Measurements from ENCODE around the gene ANKRA2. TPM values are rescaled to one million over a fixed set of nuclear protein-coding genes. Genes with fewer than 3 reads are reported as not detected.

The ANKRA2 gene
- total RNA-seq, 1 donor from 2014 or later, result 28.9 TPM

- DNase-seq (ENCODE audit: low spot score in 2 of 2, unreplicated experiment in 2 of 2), result no peak
- peaks cover 16% of the 10 kb centered on the region for H3K9me3 Mint-ChIP-seq
- no peaks in the 10 kb centered on the region for H3K36me3 Mint-ChIP-seq
- peaks cover 47% of the 10 kb centered on the region for H3K27me3 Mint-ChIP-seq (ENCODE audit: low read depth)
- no peaks in the 10 kb centered on the region for H3K4me1 Mint-ChIP-seq
- H3K27ac Mint-ChIP-seq, result no peak overlapping the region
- TF ChIP-seq CTCF (IDR thresholded peaks at IDR 0.05; ENCODE audit: unreplicated experiment), result no peak
- no peak overlapping the region for H3K4me3 Mint-ChIP-seq
These were observed 40.0 kb upstream of the ANKRA2 start for GRCh38 chr5:73605223-73606087.

- H3K27me3 Mint-ChIP-seq (ENCODE audit: low read depth), result peaks cover 47% of the 10 kb centered on the region
- no peak for TF ChIP-seq CTCF (IDR thresholded peaks at IDR 0.05; ENCODE audit: unreplicated experiment)
- H3K36me3 Mint-ChIP-seq, result no peaks in the 10 kb centered on the region
These were observed 38.6 kb upstream of the ANKRA2 start for GRCh38 chr5:73603998-73604397.

GRCh38 chr5:73599380-73599779 lies 33.9 kb upstream of the ANKRA2 start:
- no peaks in the 10 kb centered on the region for H3K4me1 Mint-ChIP-seq
- peaks cover 16% of the 10 kb centered on the region for H3K9me3 Mint-ChIP-seq
- peaks cover 35% of the 10 kb centered on the region for H3K27me3 Mint-ChIP-seq (ENCODE audit: low read depth)
- TF ChIP-seq CTCF (IDR thresholded peaks at IDR 0.05; ENCODE audit: unreplicated experiment), result no peak
- no peaks in the 10 kb centered on the region for H3K36me3 Mint-ChIP-seq
- H3K27ac Mint-ChIP-seq, result no peak overlapping the region
- DNase-seq (ENCODE audit: low spot score in 2 of 2, unreplicated experiment in 2 of 2), result no peak
- H3K4me3 Mint-ChIP-seq, result no peak overlapping the region

More at GRCh38 chr5:73603998-73604397, 38.6 kb upstream of the ANKRA2 start:
- no peak for DNase-seq (ENCODE audit: low spot score in 2 of 2, unreplicated experiment in 2 of 2)
- H3K9me3 Mint-ChIP-seq, result peaks cover 16% of the 10 kb centered on the region
- H3K4me1 Mint-ChIP-seq, result no peaks in the 10 kb centered on the region
- no peak overlapping the region for H3K27ac Mint-ChIP-seq
- no peak overlapping the region for H3K4me3 Mint-ChIP-seq

- TF ChIP-seq CTCF (IDR thresholded peaks at IDR 0.05; ENCODE audit: unreplicated experiment), result peak; percentile 43
- DNase-seq (ENCODE audit: low spot score in 2 of 2, unreplicated experiment in 2 of 2), result no peak
- H3K9me3 Mint-ChIP-seq, result peaks cover 12% of the 10 kb centered on the region
- H3K27me3 Mint-ChIP-seq (ENCODE audit: low read depth), result peaks cover 29% of the 10 kb centered on the region
- H3K27ac Mint-ChIP-seq, result no peak overlapping the region
- H3K36me3 Mint-ChIP-seq, result no peaks in the 10 kb centered on the region
- no peak overlapping the region for H3K4me3 Mint-ChIP-seq
- H3K4me1 Mint-ChIP-seq, result no peaks in the 10 kb centered on the region
These were observed 31.4 kb upstream of the ANKRA2 start for GRCh38 chr5:73596705-73597328.

GRCh38 chr5:73592551-73592950 lies 27.1 kb upstream of the ANKRA2 start:
- no peak for DNase-seq (ENCODE audit: low spot score in 2 of 2, unreplicated experiment in 2 of 2)
- H3K27ac Mint-ChIP-seq, result no peak overlapping the region
- H3K4me1 Mint-ChIP-seq, result no peaks in the 10 kb centered on the region
- H3K9me3 Mint-ChIP-seq, result no peaks in the 10 kb centered on the region
- no peak overlapping the region for H3K4me3 Mint-ChIP-seq
- TF ChIP-seq CTCF (IDR thresholded peaks at IDR 0.05; ENCODE audit: unreplicated experiment), result no peak
- H3K36me3 Mint-ChIP-seq, result no peaks in the 10 kb centered on the region
- H3K27me3 Mint-ChIP-seq (ENCODE audit: low read depth), result peaks cover 12% of the 10 kb centered on the region
